ENCODE results near the gene FOXP4.

Gene FOXP4

GRCh38 chr6:41583565-41583964, 37.4 kb downstream of the FOXP4 start:
- no peak for DNase-seq (ENCODE audit: low read depth in 3 of 3)

GRCh38 chr6:41584205-41584604, 38.0 kb downstream of the FOXP4 start:
- DNase-seq (ENCODE audit: low read depth in 3 of 3), result no peak

GRCh38 chr6:41584668-41585205, 38.6 kb downstream of the FOXP4 start:
- DNase-seq (ENCODE audit: low read depth in 3 of 3), result no peak

GRCh38 chr6:41585605-41586004, 39.4 kb downstream of the FOXP4 start:
- no peak for DNase-seq (ENCODE audit: low read depth in 3 of 3)

- no peak for DNase-seq (ENCODE audit: low read depth in 3 of 3)
Observed at GRCh38 chr6:41586252-41587007, 40.2 kb downstream of the FOXP4 start.

GRCh38 chr6:41587131-41587879, 41.1 kb downstream of the FOXP4 start:
- no peak for DNase-seq (ENCODE audit: low read depth in 3 of 3)

GRCh38 chr6:41588111-41588510, 41.9 kb downstream of the FOXP4 start:
- no peak for DNase-seq (ENCODE audit: low read depth in 3 of 3)

- no peak for DNase-seq (ENCODE audit: low read depth in 3 of 3)
Observed at GRCh38 chr6:41589223-41589622, 43.0 kb downstream of the FOXP4 start.

- no peak for DNase-seq (ENCODE audit: low read depth in 3 of 3)
Observed at GRCh38 chr6:41589636-41590622, 43.7 kb downstream of the FOXP4 start.

GRCh38 chr6:41591122-41591521, 44.9 kb downstream of the FOXP4 start:
- DNase-seq (ENCODE audit: low read depth in 3 of 3), result no peak

- DNase-seq (ENCODE audit: low read depth in 3 of 3), result peak; percentile 57 to 65 (median 59)
Observed at GRCh38 chr6:41591859-41592502, 45.8 kb downstream of the FOXP4 start.

- no peak for DNase-seq (ENCODE audit: low read depth in 3 of 3)
Observed at GRCh38 chr6:41593406-41593805, 47.2 kb downstream of the FOXP4 start.

GRCh38 chr6:41593839-41594238, 47.7 kb downstream of the FOXP4 start:
- no peak for DNase-seq (ENCODE audit: low read depth in 3 of 3)

- no peak for DNase-seq (ENCODE audit: low read depth in 3 of 3)
Observed at GRCh38 chr6:41594326-41594725, 48.1 kb downstream of the FOXP4 start.

GRCh38 chr6:41594766-41595165, 48.6 kb downstream of the FOXP4 start:
- DNase-seq (ENCODE audit: low read depth in 3 of 3), result no peak

GRCh38 chr6:41595166-41595565, 49.0 kb downstream of the FOXP4 start:
- DNase-seq (ENCODE audit: low read depth in 3 of 3), result no peak

GRCh38 chr6:41596096-41596685, 50.0 kb downstream of the FOXP4 start:
- no peak for DNase-seq (ENCODE audit: low read depth in 3 of 3)

- DNase-seq (ENCODE audit: low read depth in 3 of 3), result no peak
Observed at GRCh38 chr6:41596807-41597206, 50.6 kb downstream of the FOXP4 start.

- no peak for DNase-seq (ENCODE audit: low read depth in 3 of 3)
Observed at GRCh38 chr6:41597246-41598000, 51.2 kb downstream of the FOXP4 start.

GRCh38 chr6:41598670-41599014, 52.5 kb downstream of the FOXP4 start:
- no peak for DNase-seq (ENCODE audit: low read depth in 3 of 3)

All from stimulated activated CD4-positive, alpha-beta T cell treated with anti-CD3 and anti-CD28 coated beads, TNF-alpha, amount 100 ng/mL, for 48 hours (primary cell).